Aorta (tissue), 5 donors: ENCODE data around the gene LMTK2. TPM values are rescaled to one million over a fixed set of nuclear protein-coding genes. Genes with fewer than 3 reads are reported as not detected.

Source experiments
- ATAC-seq: fragments of 200-7000 bp; cut with Tn5 transposase; one replicate; pipeline ENCODE4 v1.9.1; 2022; ENCODE audit warnings: moderate library complexity; ENCODE audit not compliant: low FRiP score
- DNase-seq, 2 donors: peaks; one replicate each; pipeline ENCODE4 v3.0.0-alpha.2; 2020
- H3K27ac ChIP-seq, 2 donors: one replicate each; pipeline ENCODE4 v1.5.1; 2013; ENCODE audit warnings: low read length in 2 of 2, mild to moderate bottlenecking in 2 of 2, moderate library complexity in 2 of 2, control low read depth in 1 of 2, inconsistent platforms in 1 of 2, low read depth in 1 of 2
- H3K27me3 ChIP-seq, 2 donors: one replicate each; pipeline ENCODE4 v1.6.1; 2013; ENCODE audit warnings: control low read depth in 1 of 2, low read length in 1 of 2, mild to moderate bottlenecking in 1 of 2, moderate library complexity in 1 of 2; ENCODE audit not compliant: insufficient read depth in 2 of 2, control insufficient read depth in 1 of 2
- H3K36me3 ChIP-seq, 2 donors: one replicate each; pipeline ENCODE4 v1.6.1; 2013; ENCODE audit warnings: control low read depth in 1 of 2, low read length in 1 of 2, mild to moderate bottlenecking in 1 of 2; ENCODE audit not compliant: insufficient read depth in 2 of 2, control insufficient read depth in 1 of 2
- H3K4me1 ChIP-seq, 2 donors: one replicate each; pipeline ENCODE4 v1.6.1; 2013; ENCODE audit warnings: low read length in 2 of 2, control low read depth in 1 of 2, mild to moderate bottlenecking in 1 of 2, moderate library complexity in 1 of 2; ENCODE audit not compliant: insufficient read depth in 2 of 2, control insufficient read depth in 1 of 2
- H3K4me3 ChIP-seq, 2 donors: one replicate each; pipeline ENCODE4 v1.5.1; 2013; ENCODE audit warnings: low read length in 2 of 2, control low read depth in 1 of 2, mild to moderate bottlenecking in 1 of 2
- H3K9me3 ChIP-seq: one replicate; pipeline ENCODE4 v1.6.1; 2013; ENCODE audit warnings: mild to moderate bottlenecking, low read length; ENCODE audit not compliant: control insufficient read depth
- WGBS, 2 donors: extraction: QIAGEN DNeasy Blood & Tissue Kit; methylation state at CpG; one replicate each; pipeline ENCODE4 v1.1.7; 2013; 5-methylcytosine and 5-hydroxymethylcytosine counted together
- intact Hi-C, 2 donors: fragments of 100-400 bp; cut with DNase I; formaldehyde crosslinking; loops; one replicate each; pipeline versions ENCODE4 v1.14.2 to v1.15.0; 2022
- polyA plus RNA-seq, 2 donors: library from polyadenylated mRNA; stranded (reverse); fragments of 200-250 nt; gene quantifications; one replicate each; pipeline ENCODE4 v1.2.3, GENCODE V29; 2013
- total RNA-seq, 2 donors: library from RNA; stranded (reverse); fragmentation: NEBNext Ultra II Directional; extraction: Animal tissue kit (Norgen Biotek cat#: 25700); gene quantifications; one replicate each; pipeline ENCODE4 v1.2.1, GENCODE V29; 2021
- donor health status: healthy with polysubstance abuse.
- donor health status: Bipolar disorder and iron deficiency.
- donor health status: DM: no; HTN: no; CAD: no.
- donor health status: DM: no; HTN: no; CAD: no.
- donor health status: DM: yes; HTN: yes; CAD: no.

LMTK2 gene
- total and polyA plus RNA-seq, 4 donors = 1.5 to 16.6 (median 8.6) TPM

GRCh38 chr7:98254516-98254915 is 147.9 kb downstream of the LMTK2 start:
- intact Hi-C loops = loop anchor here in 1 of 2 donors (10.0 kb wide), 1 partner anchor 590 kb away; no protein-coding TSS in a partner anchor
- no peak overlapping the region for H3K4me3 ChIP-seq
- no peaks in the 10 kb centered on the region for H3K4me1 ChIP-seq
- H3K36me3 ChIP-seq = no peaks in the 10 kb centered on the region
- 96 to 97% methylated on average over 4 of the region's 4 CpGs for WGBS, 2 donors
- DNase-seq (no peak), ATAC-seq (no peak)
- no peak overlapping the region for H3K27ac ChIP-seq
- H3K27me3 ChIP-seq = no peaks in the 10 kb centered on the region
- H3K9me3 ChIP-seq = no peaks in the 10 kb centered on the region

GRCh38 chr7:98254951-98255610 is 148.4 kb downstream of the LMTK2 start:
- Histone ChIP-seq H3K4me1 (no peaks in the 10 kb centered on the region), H3K4me3 (no peak overlapping the region), H3K9me3 (no peaks in the 10 kb centered on the region), H3K27ac (no peak overlapping the region), H3K36me3 (no peaks in the 10 kb centered on the region), H3K27me3 (no peaks in the 10 kb centered on the region)
- ATAC-seq (no peak), DNase-seq (no peak)
- 87 to 88% methylated on average over 11 of the region's 11 CpGs for WGBS, 2 donors
- intact Hi-C loops = loop anchor here in 1 of 2 donors (10.0 kb wide), 1 partner anchor 590 kb away; no protein-coding TSS in a partner anchor

- ATAC-seq = no peak
- Histone ChIP-seq H3K9me3 (no peaks in the 10 kb centered on the region), H3K36me3 (no peaks in the 10 kb centered on the region), H3K27me3 (no peaks in the 10 kb centered on the region), H3K4me3 (no peak overlapping the region), H3K27ac (no peak overlapping the region), H3K4me1 (no peaks in the 10 kb centered on the region)
- no peak for DNase-seq
- 93 to 95% methylated on average over 7 of the region's 7 CpGs for WGBS, 2 donors
- intact Hi-C loops = loop anchor here in 1 of 2 donors (10.0 kb wide), 1 partner anchor 588 kb away; no protein-coding TSS in a partner anchor
Observed at GRCh38 chr7:98256431-98256830, 149.8 kb downstream of the LMTK2 start.

GRCh38 chr7:98257701-98258100 is 151.0 kb downstream of the LMTK2 start:
- no peaks in the 10 kb centered on the region for H3K4me1 ChIP-seq
- no peak overlapping the region for H3K4me3 ChIP-seq
- no peaks in the 10 kb centered on the region for H3K9me3 ChIP-seq
- WGBS, 2 donors = 88 to 95% methylated on average over 6 of the region's 6 CpGs
- H3K36me3 ChIP-seq = no peaks in the 10 kb centered on the region
- no peaks in the 10 kb centered on the region for H3K27me3 ChIP-seq
- H3K27ac ChIP-seq = no peak overlapping the region
- no peak for DNase-seq
- no peak for ATAC-seq
- intact Hi-C loops = loop anchor here in 1 of 2 donors (10.0 kb wide), 1 partner anchor 587 kb away; no protein-coding TSS in a partner anchor

Other genes with a start within 250 kb of the LMTK2 start
- gene ASNS, start 234.5 kb upstream of the LMTK2 start, total RNA-seq = 10 to 100 TPM; 15.7 to 23.1 TPM
- 10 to 100 TPM; 16.3 to 33.3 TPM for gene ASNS, start 234.5 kb upstream of the LMTK2 start, polyA plus RNA-seq
- gene OCM2, start 116.7 kb upstream of the LMTK2 start, total RNA-seq = not detected
- gene OCM2, start 116.7 kb upstream of the LMTK2 start, polyA plus RNA-seq = not detected
- not detected for gene BHLHA15, start 104.6 kb downstream of the LMTK2 start, total RNA-seq
- under 1 TPM in 1 of 2 donors, not detected in 1; 0.36 TPM for gene BHLHA15, start 104.6 kb downstream of the LMTK2 start, polyA plus RNA-seq
- 10 to 100 TPM; 33.8 to 48.0 TPM for gene TECPR1, start 145.4 kb downstream of the LMTK2 start, total RNA-seq
- gene TECPR1, start 145.4 kb downstream of the LMTK2 start, polyA plus RNA-seq = 10 to 100 TPM; 16.0 to 24.7 TPM
- gene BRI3, start 174.8 kb downstream of the LMTK2 start, total RNA-seq = 100 to 1,000 TPM; 192 to 193 TPM
- 100 to 1,000 TPM; 155 to 295 TPM for gene BRI3, start 174.8 kb downstream of the LMTK2 start, polyA plus RNA-seq